Measurements from ENCODE around the gene OSBPL5.
"Not testable (repeated sequence)": the region's sequence is repeated elsewhere in the genome, so short reads cannot be mapped to it uniquely, and the experiment has no call there.

OSBPL5 gene

GRCh38 chr11:3120071-3120792, 44.9 kb downstream of the OSBPL5 start:
- DNase-seq, result no peak

GRCh38 chr11:3119141-3119821, 45.8 kb downstream of the OSBPL5 start:
- DNase-seq, result no peak

GRCh38 chr11:3115321-3115720, 49.8 kb downstream of the OSBPL5 start:
- DNase-seq, result no peak

- not testable (repeated sequence) for DNase-seq
Observed at GRCh38 chr11:3113661-3114060, 51.4 kb downstream of the OSBPL5 start.

- DNase-seq, result no peak
Observed at GRCh38 chr11:3111919-3112690, 53.0 kb downstream of the OSBPL5 start.

- DNase-seq, result no peak
Observed at GRCh38 chr11:3111466-3111865, 53.6 kb downstream of the OSBPL5 start.

- DNase-seq, result peak in 2 of 5 donors; percentile 11 to 14
Observed at GRCh38 chr11:3109921-3110706, 55.0 kb downstream of the OSBPL5 start.

GRCh38 chr11:3109434-3109833, 55.7 kb downstream of the OSBPL5 start:
- DNase-seq, result no peak

- DNase-seq, result no peak
Observed at GRCh38 chr11:3108183-3108721, 56.9 kb downstream of the OSBPL5 start.

- DNase-seq, result no peak
Observed at GRCh38 chr11:3107608-3108182, 57.4 kb downstream of the OSBPL5 start.

GRCh38 chr11:3106736-3107524, 58.2 kb downstream of the OSBPL5 start:
- DNase-seq, result no peak

- DNase-seq, result no peak
Observed at GRCh38 chr11:3105791-3106735, 59.0 kb downstream of the OSBPL5 start.

- DNase-seq, result no peak
Observed at GRCh38 chr11:3104961-3105790, 59.9 kb downstream of the OSBPL5 start.

GRCh38 chr11:3104051-3104714, 60.9 kb downstream of the OSBPL5 start:
- no peak for DNase-seq

- DNase-seq, result no peak
Observed at GRCh38 chr11:3103076-3103475, 62.0 kb downstream of the OSBPL5 start.

GRCh38 chr11:3102641-3102921, 62.5 kb downstream of the OSBPL5 start:
- no peak for DNase-seq

GRCh38 chr11:3101921-3102640, 63.0 kb downstream of the OSBPL5 start:
- no peak for DNase-seq

- no peak for DNase-seq
Observed at GRCh38 chr11:3099178-3099577, 65.9 kb downstream of the OSBPL5 start.

Measured in T-helper 1 cell (primary cell).